MM.1S (cell line): ENCODE results near the gene CCR2.

Experiments used
- EZH2 ChIP-seq: fragments of 300-600 bp; sonication (generic); optimal IDR thresholded peaks from 2 replicates; pipeline ENCODE3; 2017; ENCODE audit warnings: low read depth, mild to moderate bottlenecking, antibody characterized with exemption, low read length, mixed read lengths
- EZH2phosphoT487 ChIP-seq: fragments of 300-600 bp; sonication (generic); IDR thresholded peaks from 2 replicates; pipeline ENCODE4 v1.6.1; 2018; ENCODE audit warnings: antibody characterized with exemption, low read length
- TF ChIP-seq, protein P1 (sequence below): fragments of 300-600 bp; sonication (generic); IDR thresholded peaks from 2 replicates; pipeline ENCODE4 v1.5.1; 2016; ENCODE audit warnings: antibody characterized with exemption, low read length, mixed read lengths

DNA sequence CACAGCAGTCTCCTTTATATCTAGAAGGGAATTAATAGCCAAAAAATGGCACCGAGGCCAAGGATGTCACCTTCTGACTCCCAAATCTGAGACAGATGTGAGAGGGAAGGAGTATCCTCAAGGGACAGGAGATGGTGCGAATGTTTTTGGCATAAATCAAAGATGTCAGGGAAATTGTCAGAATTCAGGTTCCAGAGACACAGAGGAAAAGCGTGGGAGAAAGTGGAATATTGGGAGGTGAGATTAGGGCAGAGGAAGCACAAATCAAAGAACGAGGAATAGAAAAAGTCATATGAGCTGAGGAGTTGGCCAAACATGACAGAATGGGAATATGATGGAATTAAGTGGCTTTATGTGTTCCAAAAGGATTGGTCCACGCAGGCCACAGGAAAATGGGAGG, 46.9 kb downstream of the CCR2 start:
- TF ChIP-seq, protein P1, sequence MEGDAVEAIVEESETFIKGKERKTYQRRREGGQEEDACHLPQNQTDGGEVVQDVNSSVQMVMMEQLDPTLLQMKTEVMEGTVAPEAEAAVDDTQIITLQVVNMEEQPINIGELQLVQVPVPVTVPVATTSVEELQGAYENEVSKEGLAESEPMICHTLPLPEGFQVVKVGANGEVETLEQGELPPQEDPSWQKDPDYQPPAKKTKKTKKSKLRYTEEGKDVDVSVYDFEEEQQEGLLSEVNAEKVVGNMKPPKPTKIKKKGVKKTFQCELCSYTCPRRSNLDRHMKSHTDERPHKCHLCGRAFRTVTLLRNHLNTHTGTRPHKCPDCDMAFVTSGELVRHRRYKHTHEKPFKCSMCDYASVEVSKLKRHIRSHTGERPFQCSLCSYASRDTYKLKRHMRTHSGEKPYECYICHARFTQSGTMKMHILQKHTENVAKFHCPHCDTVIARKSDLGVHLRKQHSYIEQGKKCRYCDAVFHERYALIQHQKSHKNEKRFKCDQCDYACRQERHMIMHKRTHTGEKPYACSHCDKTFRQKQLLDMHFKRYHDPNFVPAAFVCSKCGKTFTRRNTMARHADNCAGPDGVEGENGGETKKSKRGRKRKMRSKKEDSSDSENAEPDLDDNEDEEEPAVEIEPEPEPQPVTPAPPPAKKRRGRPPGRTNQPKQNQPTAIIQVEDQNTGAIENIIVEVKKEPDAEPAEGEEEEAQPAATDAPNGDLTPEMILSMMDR = no peak
- TF ChIP-seq EZH2 (no peak), EZH2phosphoT487 (no peak)
